T follicular helper cell (primary cell): Measurements from ENCODE around the gene PPFIA1.
"Not testable (repeated sequence)": the region's sequence is repeated elsewhere in the genome, so short reads cannot be mapped to it uniquely, and the experiment has no call there.

Experiments
- DNase-seq: peaks from one replicate; pipeline ENCODE4 v3.0.0-alpha.2; 2020; ENCODE audit warnings: low read depth

PPFIA1 gene

DNA sequence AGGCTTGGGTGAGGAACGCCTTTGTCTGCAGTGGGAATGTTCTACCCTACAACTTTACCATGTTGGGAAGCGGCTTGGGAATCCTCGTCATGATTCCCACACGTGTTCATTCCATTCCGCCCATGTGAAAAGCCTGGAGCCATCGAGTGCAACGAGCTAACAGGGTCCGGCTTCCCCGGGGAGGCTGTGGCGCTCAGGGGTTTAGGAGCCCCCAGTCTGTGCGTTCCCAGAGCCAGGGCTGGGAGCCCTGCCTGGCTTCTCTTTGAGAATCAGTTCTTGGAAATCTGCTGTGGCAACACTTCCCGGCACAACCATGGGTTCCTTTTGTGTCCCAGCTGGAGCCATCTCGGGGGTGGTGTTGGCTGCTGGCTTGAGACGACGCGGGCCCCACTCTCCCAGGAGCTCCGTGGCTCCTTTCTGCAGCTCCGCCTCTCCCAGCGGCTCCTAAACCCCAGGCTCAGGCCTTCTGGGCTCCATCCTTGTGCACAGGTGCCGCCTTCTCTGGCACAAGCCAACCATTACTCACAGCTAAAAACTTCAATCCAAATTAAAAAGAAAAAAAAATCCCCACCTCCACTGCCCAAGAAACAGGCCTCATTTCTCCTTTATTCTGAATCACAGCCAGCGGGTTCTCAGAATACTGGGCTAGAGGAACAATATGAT is 18.7 kb upstream of the PPFIA1 start:
- DNase-seq, result no peak

DNA sequence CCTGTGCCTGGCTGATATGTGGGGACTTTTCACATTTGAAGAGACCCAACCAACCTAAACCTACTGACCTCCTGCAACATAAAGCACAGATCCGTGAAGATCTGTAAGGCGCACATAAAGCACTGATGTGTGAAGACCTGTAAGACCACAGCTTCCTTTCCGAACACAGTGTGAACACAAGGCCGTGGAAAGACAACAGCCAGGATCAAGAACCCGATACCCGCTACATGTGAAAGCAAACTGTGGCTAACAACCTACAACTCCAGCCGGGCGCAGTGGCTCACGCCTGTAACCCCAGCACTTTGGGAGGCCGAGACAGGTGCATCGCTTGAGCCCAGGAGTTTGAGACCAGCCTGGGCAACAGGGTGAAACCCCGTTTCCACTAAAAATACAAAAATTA is 17.6 kb upstream of the PPFIA1 start:
- no peak for DNase-seq

DNA sequence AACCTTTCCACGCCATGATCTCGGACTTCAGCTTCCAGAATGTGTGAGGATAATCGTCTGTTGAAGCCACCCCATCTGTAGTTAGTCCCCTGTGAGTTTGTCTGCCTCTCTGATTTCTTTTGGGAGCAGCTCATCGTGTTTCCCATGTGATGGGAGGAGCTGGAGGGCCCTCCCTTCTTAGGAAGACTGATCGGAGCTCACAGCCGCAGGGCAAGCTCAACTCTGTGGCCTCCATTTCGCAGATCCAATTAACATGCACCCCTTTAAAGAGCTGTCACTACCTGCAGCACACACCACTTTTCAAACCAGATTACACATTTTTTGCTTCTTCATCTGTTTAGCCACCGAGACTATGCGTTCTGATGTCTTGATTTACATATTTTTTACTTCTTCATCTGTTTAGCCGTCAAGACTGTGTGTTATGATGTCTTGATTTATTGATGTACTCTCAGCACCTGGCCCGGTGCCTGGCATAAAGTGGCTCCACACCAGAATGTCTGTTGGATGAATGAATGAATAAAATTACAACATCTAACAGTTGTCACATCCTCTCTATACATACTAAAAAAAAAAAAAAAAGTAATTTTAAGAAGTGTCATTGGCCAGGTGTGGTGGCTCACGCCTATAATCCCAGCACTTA is 14.9 kb upstream of the PPFIA1 start:
- DNase-seq, result no peak

DNA sequence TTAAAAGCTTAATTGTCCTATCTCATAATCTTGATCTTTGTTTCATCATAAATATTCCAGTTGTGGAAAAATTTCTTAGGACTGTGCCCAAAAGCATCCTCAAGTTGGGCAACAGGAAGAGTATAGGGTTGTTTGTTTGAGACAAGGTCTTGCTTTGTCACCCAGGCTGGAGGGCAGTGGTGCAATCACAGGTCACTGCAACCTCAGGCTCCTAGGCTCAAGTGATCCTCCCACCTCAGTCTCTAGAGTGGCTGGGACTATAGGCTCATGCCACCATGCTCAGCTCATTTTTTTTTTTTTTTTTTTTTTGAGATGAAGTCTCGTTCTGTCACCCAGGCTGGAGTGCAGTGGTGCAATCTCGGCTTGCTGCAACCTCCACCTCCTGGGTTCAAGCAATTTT is 11.4 kb upstream of the PPFIA1 start:
- DNase-seq, result not testable (repeated sequence)

DNA sequence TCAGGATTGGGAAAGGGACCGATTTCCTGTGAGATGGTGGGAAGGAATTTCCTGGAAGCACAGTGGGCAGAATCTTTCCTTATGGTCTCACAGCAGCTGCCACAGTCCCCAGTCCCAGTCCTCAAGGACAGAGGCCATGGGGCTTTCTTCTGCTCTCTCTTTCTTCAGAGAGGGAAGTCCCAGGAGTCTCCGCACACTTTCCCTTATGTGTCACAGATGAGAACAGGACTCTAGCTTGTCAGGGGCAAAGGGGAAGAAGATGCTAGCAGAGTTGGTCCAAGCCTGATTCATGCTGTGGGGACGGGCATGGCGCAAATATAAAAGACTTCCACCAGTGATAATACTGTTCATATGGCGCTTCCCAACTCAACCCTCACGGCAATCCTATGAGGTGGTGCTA is 7.5 kb upstream of the PPFIA1 start:
- DNase-seq, result no peak

DNA sequence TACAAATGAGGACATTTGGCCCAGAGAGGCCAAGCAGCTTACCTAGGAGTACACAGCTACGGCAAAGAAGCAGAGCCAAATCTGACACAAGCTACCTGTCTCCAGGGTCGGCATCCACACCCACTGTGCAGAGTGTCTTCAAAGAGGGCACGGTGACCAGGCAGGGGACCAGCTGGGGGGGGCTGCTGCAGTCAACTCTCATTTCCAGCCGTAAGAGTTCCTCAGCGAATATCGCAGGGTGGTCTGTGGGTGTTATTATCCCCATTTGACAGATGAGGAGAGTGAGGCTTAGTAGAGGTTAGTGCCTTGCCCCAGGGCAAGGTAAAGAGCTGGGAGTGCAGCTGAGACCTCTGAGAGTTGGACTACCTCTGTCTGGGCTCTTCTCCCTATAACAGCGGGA is 7.1 kb upstream of the PPFIA1 start:
- DNase-seq, result no peak

DNA sequence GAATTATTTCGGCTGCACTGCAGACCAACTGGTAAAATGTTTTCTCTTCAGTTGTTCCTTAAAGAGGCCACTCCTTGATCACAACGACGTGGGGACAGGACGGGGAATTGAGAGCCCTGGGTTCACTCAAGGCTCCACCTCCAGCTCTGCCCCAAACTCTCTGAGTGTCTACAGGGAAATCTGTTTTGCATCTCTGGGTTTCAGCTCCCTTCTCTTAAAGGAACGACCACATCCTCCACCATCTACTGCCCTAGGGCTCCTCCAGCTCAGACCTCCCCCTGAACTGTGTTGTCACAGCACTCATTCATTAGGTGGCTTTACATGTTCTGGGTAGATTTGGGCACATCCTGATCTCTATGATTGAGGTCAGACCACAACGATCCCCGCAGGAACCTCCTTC is 5.1 kb upstream of the PPFIA1 start:
- no peak for DNase-seq

DNA sequence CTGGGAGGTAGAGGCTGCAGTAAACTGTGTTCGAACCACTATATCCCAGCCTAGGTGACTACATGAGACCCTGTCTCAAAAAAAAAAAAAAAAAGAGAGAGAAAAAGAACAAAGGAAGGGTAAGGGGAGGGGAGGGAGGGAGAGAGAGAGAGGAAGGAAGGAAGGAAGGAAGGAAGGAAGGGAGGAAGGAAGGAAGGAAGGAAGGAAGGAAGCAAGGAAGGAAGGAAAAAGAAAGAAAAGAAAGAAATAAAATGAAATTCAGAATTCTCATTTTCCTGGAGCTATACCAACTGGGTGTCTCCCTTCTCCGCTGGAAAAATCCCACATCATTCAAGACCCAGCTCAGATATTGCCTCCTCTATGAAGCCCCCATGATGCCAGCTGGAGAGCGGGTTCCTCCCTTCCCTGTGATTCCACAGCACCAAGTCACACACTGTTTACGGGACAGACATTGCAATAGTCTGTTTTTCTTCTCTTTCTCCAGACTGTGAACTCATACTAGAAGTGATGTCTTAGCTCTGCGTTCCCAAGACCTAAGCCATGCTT is 3.0 kb upstream of the PPFIA1 start:
- no peak for DNase-seq

DNA sequence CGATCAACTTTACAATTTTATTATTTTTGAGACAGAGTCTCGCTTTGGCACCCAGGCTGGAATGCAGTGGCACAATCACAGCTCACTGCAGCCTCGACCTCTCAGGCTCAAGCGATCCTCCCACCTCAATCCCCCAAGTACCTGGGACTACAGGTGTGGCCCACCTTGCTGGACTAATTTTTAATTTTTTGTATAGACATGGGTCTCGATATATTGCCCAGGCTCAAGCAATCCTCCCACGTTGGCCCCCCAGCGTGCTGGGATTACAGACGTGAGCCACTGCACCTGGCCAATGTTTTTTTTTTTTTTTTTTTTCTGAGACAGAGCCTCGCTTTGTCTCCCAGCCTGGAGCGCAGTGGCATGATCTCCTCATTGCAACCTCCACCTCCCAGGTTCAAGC is 2.0 kb upstream of the PPFIA1 start:
- no peak for DNase-seq

DNA sequence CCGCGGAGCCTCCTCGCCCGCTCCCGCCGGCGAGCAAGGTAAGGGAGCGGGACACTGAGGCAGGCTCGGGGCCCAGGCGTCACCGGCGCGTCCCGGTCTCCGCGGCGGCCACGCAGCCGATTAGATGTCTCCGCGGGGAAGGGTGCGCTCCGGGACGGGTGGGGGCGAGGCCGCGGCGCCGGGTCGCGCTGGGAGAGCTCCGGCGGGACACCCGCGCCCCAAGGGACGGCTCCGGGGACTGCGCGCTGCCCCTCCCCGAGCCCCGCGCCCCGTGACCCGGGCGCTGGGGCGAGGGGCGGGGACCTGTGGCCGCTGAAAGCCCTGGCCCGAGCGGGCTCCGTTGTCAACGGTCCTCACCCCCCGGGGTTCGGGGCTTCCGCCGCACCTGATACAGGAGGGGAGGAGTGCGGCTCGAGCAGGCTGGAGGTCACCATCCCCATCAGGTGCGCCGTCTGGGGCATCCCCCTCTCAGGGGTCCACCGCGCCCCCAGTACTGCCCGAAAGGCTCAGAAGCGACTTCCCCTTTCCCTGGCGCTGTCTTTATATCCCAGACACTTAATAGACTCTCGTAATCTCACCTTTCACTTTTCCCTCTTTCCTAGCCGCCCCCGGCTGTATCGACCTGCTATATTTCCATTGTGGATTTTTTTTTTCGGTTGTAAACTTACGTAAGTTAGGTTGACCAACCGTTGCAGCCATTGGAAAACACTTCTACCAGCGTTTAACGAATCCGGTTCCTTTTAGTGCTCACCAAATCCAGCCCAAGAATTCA is 573 bp downstream of the PPFIA1 start:
- DNase-seq, result peak; percentile 33

DNA sequence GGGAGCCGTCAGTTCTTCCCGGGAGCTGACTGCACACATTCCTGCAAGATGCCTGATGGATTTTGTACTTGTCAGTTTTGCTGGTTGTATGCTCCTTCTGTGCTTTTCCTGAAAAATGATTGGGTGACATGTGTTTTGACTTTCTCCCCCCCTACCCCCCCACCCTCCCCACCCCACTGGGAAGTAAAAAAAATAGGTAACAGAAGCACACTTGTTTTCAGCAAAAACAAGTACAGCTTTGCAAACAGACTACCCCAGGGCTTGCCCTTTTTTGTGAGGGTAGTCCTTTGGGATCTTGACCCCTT is 1.1 kb downstream of the PPFIA1 start:
- no peak for DNase-seq

DNA sequence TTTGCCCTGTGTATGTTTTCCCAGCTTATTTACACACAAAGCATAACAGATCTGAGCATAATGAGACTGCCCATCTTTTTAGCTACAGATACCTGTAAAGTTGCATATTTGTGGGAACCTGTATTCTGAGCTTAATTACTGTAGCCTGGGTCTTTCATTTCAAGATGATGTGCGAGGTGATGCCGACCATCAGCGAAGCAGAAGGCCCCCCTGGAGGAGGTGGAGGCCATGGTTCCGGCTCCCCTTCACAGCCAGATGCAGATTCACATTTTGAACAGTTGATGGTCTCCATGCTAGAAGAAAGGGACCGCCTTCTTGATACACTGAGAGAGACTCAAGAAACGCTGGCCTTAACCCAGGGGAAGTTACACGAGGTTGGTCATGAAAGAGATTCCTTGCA is 1.5 kb downstream of the PPFIA1 start:
- DNase-seq, result no peak

DNA sequence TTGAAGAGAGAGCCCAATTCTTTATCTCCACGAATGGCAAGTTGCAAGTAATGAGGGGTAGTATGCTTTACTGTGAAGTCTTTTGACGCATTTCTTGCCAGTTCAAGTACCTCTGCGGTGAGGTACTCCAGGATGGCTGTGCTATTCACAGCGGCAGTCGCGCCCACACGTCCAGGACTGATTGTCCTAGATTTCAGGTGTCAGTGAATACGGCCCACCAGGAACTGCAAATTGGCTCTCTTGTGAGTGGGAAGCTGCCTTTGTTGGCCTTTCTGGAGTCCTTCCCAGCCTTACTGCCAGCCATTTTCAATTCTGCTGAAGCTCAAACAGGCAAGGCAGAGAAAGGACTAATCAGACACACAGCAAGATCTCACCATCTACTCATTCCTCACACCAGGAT is 8.5 kb downstream of the PPFIA1 start:
- DNase-seq, result no peak

DNA sequence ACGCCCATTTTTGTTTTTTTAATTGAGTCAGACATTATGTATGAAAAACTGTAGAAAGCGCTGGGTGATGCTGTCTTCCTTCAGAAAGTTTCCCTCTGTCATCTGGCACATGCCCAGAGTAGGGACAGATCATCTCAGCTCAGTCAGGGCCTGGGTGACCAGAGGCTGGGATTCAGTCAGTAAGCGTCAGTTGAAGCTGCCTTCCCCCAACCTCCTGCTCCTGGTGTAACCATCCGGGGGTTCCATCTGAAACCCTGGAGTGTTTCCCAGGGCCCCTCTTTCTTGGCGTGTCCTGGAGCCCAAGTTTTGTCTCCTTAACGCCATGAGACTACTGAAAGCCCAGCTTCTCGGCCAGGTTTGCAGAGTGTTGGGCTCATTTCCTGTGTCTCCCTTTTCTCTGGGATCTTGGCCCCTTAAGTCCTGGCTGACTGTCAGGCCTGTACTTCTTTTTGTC is 10.7 kb downstream of the PPFIA1 start:
- no peak for DNase-seq

DNA sequence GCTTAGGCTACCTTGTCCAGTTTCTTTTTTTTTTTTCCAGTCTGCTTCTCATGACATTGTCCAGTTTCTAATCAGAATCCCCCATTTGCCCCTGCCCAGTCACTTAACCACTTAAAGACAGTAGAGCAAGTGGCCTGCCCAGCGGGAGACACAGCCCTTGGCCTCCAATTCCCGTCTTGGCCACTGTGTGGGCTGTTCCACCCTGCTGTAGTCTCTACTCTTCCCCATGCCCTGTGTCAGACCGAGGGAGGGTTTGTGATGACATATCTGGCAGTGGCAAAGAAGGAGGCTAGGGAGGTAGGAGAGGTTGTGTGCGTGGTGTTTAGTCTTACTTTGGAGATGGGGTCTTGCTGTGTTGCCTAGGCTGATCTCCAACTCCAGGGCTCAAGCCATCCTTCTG is 11.5 kb downstream of the PPFIA1 start:
- DNase-seq, result no peak

DNA sequence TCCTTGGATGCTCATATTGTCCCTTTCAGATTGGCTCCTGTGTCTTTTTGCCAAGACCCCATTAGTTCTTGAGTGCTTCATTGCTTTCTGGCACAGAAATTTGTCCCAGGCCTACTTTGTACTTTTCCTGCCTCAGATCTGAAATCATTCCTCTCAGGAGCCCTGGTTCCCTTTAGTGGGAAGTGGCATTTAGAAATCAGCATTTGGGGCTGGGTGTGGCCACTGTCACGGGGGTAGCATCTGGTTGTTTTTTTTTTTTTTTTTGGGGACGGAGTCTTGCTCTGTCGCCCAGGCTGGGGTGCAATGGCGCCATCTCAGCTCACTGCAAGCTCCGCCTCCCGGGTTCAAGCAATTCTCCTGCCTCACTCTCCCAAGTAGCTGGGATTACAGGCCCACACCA is 18.2 kb downstream of the PPFIA1 start:
- DNase-seq, result no peak

DNA sequence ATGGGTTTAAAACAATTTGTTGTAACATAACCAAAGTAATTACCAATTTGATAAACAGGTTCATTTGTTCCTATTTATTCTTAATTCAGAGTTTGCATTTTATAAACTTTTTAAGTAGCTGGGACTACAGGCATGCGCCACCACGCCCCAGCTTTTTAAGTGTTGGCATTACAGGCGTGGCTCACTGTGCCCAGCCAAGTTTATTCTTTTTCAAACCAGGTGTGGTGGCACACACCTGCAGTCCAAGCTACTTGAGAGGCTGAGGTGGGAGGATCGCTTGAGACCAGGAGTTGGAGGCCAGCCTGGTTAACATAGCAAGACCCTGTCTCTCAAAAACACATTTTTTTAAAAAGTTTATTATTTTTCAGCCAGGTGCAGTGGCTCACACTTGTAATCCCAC is 19.1 kb downstream of the PPFIA1 start:
- DNase-seq, result no peak

DNA sequence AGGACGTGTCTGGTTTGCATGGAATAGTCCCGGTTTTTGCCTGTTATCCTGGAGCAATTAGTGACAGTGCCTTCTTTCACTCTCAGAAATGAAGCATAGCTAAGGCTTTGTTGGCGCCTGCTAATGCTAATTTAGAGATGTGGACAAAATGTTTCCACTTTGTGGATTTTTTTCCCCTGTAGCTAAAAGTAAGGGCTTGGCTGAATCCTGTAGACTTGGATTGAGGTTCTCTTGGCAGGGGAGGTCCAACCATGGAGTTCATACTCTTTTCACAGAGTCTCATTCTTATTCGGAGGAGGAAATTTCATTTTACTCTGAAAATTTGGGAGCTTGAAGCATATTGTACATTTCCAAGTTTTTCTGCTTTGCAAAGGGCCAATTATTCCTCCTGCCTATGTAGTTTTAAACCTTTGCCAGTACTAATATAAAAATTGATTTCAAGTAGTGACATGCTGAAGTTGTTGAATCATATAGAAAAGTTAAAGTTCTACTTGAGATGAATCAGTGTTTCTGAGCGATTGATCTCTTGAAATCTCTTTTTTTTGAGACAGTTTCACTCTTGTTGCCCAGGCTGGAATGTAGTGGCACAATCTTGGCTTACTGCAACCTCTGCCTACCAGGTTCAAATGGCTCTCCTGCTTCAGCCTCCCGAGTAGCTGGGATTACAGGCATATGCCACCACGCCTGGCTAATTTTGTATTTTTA is 20.0 kb downstream of the PPFIA1 start:
- no peak for DNase-seq

DNA sequence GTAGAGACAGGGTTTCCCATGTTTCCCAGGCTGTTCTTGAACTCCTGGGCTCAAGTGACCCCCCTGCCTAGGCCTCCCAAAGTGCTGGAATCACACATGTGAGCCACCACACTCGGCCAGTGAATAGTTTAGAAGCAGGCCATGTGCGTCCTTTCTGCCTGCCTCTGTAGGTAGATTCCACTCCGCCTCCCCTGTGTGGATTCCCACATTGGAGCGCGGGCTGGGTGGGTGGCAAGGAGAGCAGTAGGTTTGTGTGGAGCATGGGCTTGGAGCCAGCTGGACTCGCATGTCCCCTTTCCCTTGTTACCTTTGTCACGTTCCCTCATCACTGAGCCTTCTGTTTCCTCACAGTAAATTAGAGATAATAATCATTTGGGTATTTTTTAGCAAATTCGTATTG is 21.7 kb downstream of the PPFIA1 start:
- no peak for DNase-seq

DNA sequence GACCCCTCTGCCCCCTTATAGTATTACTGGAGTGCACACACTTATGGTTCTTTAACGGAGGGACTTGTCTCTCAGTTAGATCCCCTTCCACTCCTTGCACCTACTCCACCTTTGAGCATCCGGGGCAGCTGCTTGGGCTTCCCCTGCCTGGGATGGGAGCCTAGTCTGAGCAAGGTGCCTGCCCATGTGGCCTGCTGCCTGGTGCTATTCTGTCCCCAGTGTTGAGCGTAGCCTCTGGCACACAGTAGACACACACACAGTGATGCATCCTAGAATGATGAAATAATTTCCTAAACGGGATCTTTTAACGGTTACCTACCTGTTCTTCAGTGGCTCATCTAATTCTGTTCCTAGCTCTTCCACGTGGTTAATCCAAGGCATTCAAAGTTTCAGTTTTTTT is 22.4 kb downstream of the PPFIA1 start:
- DNase-seq, result no peak

DNA sequence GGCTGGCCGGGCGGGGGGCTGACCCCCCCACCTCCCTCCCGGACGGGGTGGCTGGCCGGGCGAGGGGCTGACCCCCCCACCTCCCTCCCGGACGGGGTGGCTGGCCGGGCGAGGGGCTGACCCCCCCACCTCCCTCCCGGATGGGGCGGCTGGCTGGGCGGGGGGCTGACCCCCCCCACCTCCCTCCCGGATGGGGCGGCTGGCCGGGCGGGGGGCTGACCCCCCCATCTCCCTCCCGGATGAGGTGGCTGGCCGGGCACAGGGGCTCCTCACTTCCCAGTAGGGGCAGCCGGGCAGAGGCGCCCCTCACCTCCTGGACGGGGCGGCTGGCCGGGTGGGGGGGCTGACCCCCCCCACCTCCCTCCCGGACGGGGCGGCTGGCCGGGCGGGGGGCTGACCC is 24.7 kb downstream of the PPFIA1 start:
- DNase-seq, result not testable (repeated sequence)

DNA sequence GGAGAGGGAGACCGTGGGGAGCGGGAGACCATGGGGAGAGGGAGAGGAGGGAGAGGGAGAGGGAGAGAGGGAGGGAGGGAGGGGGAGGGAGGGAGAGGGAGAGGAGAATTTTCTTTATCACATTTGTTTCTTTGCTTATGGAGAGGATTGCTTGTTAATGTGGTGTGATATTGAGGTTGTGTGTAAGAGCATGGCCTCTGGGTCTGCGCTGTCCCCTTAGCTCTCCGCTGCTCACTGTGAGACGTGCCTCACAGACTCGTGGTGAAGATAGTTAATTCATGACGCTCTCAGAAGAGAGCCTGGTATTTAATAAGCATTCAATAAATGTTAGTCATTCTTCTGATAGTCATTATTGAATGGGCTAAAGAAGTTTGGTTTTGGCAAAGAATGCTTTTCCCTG is 26.2 kb downstream of the PPFIA1 start:
- DNase-seq, result no peak

DNA sequence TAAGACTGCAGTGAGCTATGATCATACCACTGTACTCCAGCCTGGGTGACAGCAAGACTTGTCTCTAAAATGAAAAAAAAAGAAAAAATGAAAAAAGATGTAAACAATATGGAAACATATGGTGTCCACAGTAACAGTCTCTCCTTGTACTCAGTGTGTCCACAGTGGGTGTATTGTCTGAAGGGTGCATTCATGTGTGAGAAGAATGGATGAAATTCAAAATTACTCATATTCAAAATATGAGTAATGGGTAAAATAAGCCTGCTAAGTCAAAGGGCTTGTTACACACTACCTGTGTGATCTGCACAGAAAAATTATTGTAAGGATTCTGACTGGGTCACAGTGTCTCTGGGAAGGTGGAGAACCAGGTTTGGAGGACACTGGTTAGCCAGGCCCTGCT is 26.9 kb downstream of the PPFIA1 start:
- DNase-seq, result no peak
